GM23248 (cell line): ENCODE data around the gene CFAP100. TPM values are rescaled to one million over a fixed set of nuclear protein-coding genes. Genes with fewer than 3 reads are reported as not detected.

Source experiments
- DNase-seq: peaks from one replicate; pipeline ENCODE4 v3.0.0-alpha.2; 2015
- H2AFZ ChIP-seq: fragments of 200-600 bp; sonication (generic); 2 replicates; pipeline ENCODE4 v1.6.1; 2016; ENCODE audit warnings: antibody characterized with exemption
- H3F3A ChIP-seq: fragments of 200-600 bp; sonication (generic); 2 replicates; pipeline ENCODE4 v1.6.1; 2016; ENCODE audit warnings: mild to moderate bottlenecking, antibody characterized with exemption, mixed run types; ENCODE audit not compliant: insufficient read depth
- H3K27ac ChIP-seq: fragments of 200-600 bp; sonication (generic); 2 replicates; pipeline ENCODE4 v1.5.1; 2016; ENCODE audit warnings: mild to moderate bottlenecking
- H3K27me3 ChIP-seq: fragments of 200-600 bp; sonication (generic); replicated peaks from 2 replicates; pipeline ENCODE4 v1.6.1; 2016; ENCODE audit warnings: mild to moderate bottlenecking; ENCODE audit not compliant: insufficient read depth
- H3K36me3 ChIP-seq: fragments of 200-600 bp; sonication (generic); 2 replicates; pipeline ENCODE4 v1.6.1; 2016; ENCODE audit warnings: low read depth, mild to moderate bottlenecking
- H3K4me1 ChIP-seq: fragments of 200-600 bp; sonication (generic); 2 replicates; pipeline ENCODE4 v1.6.1; 2016; ENCODE audit warnings: mild to moderate bottlenecking; ENCODE audit not compliant: insufficient read depth
- H3K4me2 ChIP-seq: fragments of 200-600 bp; sonication (generic); one replicate; pipeline ENCODE4 v1.6.1; 2016; ENCODE audit warnings: mild to moderate bottlenecking; ENCODE audit not compliant: unreplicated experiment
- H3K4me3 ChIP-seq: fragments of 200-600 bp; sonication (generic); 2 replicates; pipeline ENCODE4 v1.5.1; 2016; ENCODE audit warnings: mild to moderate bottlenecking
- H3K79me2 ChIP-seq: fragments of 200-600 bp; sonication (generic); 2 replicates; pipeline ENCODE4 v1.6.1; 2016; ENCODE audit warnings: mild to moderate bottlenecking; ENCODE audit not compliant: insufficient read depth
- H3K9ac ChIP-seq: fragments of 200-600 bp; sonication (generic); 2 replicates; pipeline ENCODE4 v1.6.1; 2016; ENCODE audit warnings: mild to moderate bottlenecking
- H3K9me2 ChIP-seq: fragments of 200-600 bp; sonication (generic); 2 replicates; pipeline ENCODE4 v1.6.1; 2016; ENCODE audit warnings: mixed run types, mild to moderate bottlenecking, moderate library complexity; ENCODE audit not compliant: insufficient read depth
- H3K9me3 ChIP-seq: fragments of 200-600 bp; sonication (generic); one replicate; pipeline ENCODE4 v1.6.1; 2017; ENCODE audit warnings: low read depth
- H4K20me1 ChIP-seq: fragments of 200-600 bp; sonication (generic); 2 replicates; pipeline ENCODE4 v1.6.0; 2016; ENCODE audit not compliant: insufficient read depth
- EZH2 ChIP-seq: fragments of 200-600 bp; sonication (generic); IDR thresholded peaks from 2 replicates; pipeline ENCODE4 v1.6.1; 2018; ENCODE audit warnings: antibody characterized with exemption, mild to moderate bottlenecking; ENCODE audit not compliant: insufficient read depth, poor library complexity, severe bottlenecking
- EZH2phosphoT487 ChIP-seq: fragments of 200-600 bp; sonication (generic); IDR thresholded peaks from 2 replicates; pipeline ENCODE4 v1.6.1; 2018; ENCODE audit warnings: antibody characterized with exemption, moderate library complexity, mild to moderate bottlenecking, low read depth; ENCODE audit not compliant: insufficient read depth
- WGBS, 2 experiments: methylation state at CpG; one replicate each; pipeline ENCODE4 v1.1.6; 2015 to 2017; ENCODE audit warnings: low lambda C conversion rate in 2 of 2, low coverage in 1 of 2; ENCODE audit errors: missing lambda C conversion rate in 2 of 2; 5-methylcytosine and 5-hydroxymethylcytosine counted together
- in situ Hi-C: fragments of 300-500 bp; cut with MboI; formaldehyde crosslinking; loops from 2 replicates; pipeline ENCODE4 v1.15.0; 2020
- polyA plus RNA-seq: library from polyadenylated mRNA; unstranded; fragments of >200 nt; fragmentation: Nextera tagmentation; extraction: Ambion mirVana; gene quantifications from 2 replicates; pipeline ENCODE4 v1.2.1, GENCODE V29; 2016
- total RNA-seq: library from RNA; depleted of rRNA; stranded (reverse); fragments of >200 nt; shearing (Covaris generic); gene quantifications from 2 replicates; pipeline ENCODE4 v1.2.3, GENCODE V29; 2014

Gene CFAP100
- total and polyA plus RNA-seq, 2 experiments from 2014 or later: not detected

GRCh38 chr3:126479642-126480041 is 84.9 kb downstream of the CFAP100 start:
- Histone ChIP-seq H3K9ac (no peak overlapping the region), H3K36me3 (no peaks in the 10 kb centered on the region), H3K4me2 (no peak overlapping the region), H2AFZ (no peak overlapping the region), H3K4me3 (no peak overlapping the region), H3K9me3 (no peaks in the 10 kb centered on the region), H3K27me3 (no peaks in the 10 kb centered on the region), H3F3A (0 out of 2 replicates have a peak, but pooled peaks cover 3% of the 10 kb centered on the region), H3K27ac (no peak overlapping the region), H4K20me1 (no peaks in the 10 kb centered on the region), H3K79me2 (peaks cover 5% of the 10 kb centered on the region), H3K9me2 (no peaks in the 10 kb centered on the region), H3K4me1 (no peaks in the 10 kb centered on the region)
- no peak for TF ChIP-seq EZH2
- TF ChIP-seq EZH2phosphoT487: no peak
- DNase-seq: no peak
- in situ Hi-C loops: no loop called here
- WGBS, 2 experiments: 47 to 58% methylated on average over 1 of the region's 1 CpG

- no peaks in the 10 kb centered on the region for H4K20me1 ChIP-seq
- H3K36me3 ChIP-seq: no peaks in the 10 kb centered on the region
- H3K4me1 ChIP-seq: no peaks in the 10 kb centered on the region
- no peak overlapping the region for H2AFZ ChIP-seq
- TF ChIP-seq EZH2phosphoT487 (no peak), EZH2 (no peak)
- H3K27me3 ChIP-seq: no peaks in the 10 kb centered on the region
- 0 out of 2 replicates have a peak, but pooled peaks cover 3% of the 10 kb centered on the region for H3F3A ChIP-seq
- WGBS, 2 experiments: 70 to 76% methylated on average over 5 of the region's 5 CpGs
- DNase-seq: no peak
- no peak overlapping the region for H3K4me3 ChIP-seq
- H3K79me2 ChIP-seq: no peaks in the 10 kb centered on the region
- H3K9me3 ChIP-seq: no peaks in the 10 kb centered on the region
- H3K27ac ChIP-seq: no peak overlapping the region
- no peak overlapping the region for H3K9ac ChIP-seq
- in situ Hi-C loops: no loop called here
- H3K4me2 ChIP-seq: no peak overlapping the region
- H3K9me2 ChIP-seq: no peaks in the 10 kb centered on the region
Observed at GRCh38 chr3:126480206-126480605, 85.5 kb downstream of the CFAP100 start.

GRCh38 chr3:126480861-126481260 is 86.2 kb downstream of the CFAP100 start:
- Histone ChIP-seq H3K79me2 (no peaks in the 10 kb centered on the region), H3K9me3 (no peaks in the 10 kb centered on the region), H3K4me2 (no peak overlapping the region), H3K9me2 (no peaks in the 10 kb centered on the region), H4K20me1 (no peaks in the 10 kb centered on the region), H3K27ac (no peak overlapping the region), H3K4me3 (no peak overlapping the region), H2AFZ (no peak overlapping the region), H3K9ac (no peak overlapping the region), H3F3A (0 out of 2 replicates have a peak, but pooled peaks cover 3% of the 10 kb centered on the region), H3K27me3 (no peaks in the 10 kb centered on the region), H3K4me1 (no peaks in the 10 kb centered on the region), H3K36me3 (no peaks in the 10 kb centered on the region)
- WGBS, 2 experiments: 49 to 51% methylated on average over 8 of the region's 8 CpGs
- in situ Hi-C loops: no loop called here
- DNase-seq: peak; percentile 34
- TF ChIP-seq EZH2phosphoT487 (no peak), EZH2 (no peak)

- TF ChIP-seq EZH2: no peak
- TF ChIP-seq EZH2phosphoT487: no peak
- H4K20me1 ChIP-seq: no peaks in the 10 kb centered on the region
- no peaks in the 10 kb centered on the region for H3K36me3 ChIP-seq
- H3F3A ChIP-seq: 0 out of 2 replicates have a peak, but pooled peaks cover 3% of the 10 kb centered on the region
- 60 to 71% methylated on average over 16 of the region's 16 CpGs for WGBS, 2 experiments
- DNase-seq: peak; percentile 54
- no peak overlapping the region for H3K9ac ChIP-seq
- H3K27ac ChIP-seq: no peak overlapping the region
- no peaks in the 10 kb centered on the region for H3K9me2 ChIP-seq
- H3K79me2 ChIP-seq: no peaks in the 10 kb centered on the region
- H3K9me3 ChIP-seq: no peaks in the 10 kb centered on the region
- H2AFZ ChIP-seq: no peak overlapping the region
- no peak overlapping the region for H3K4me2 ChIP-seq
- in situ Hi-C loops: no loop called here
- H3K4me1 ChIP-seq: no peaks in the 10 kb centered on the region
- no peaks in the 10 kb centered on the region for H3K27me3 ChIP-seq
- H3K4me3 ChIP-seq: no peak overlapping the region
Observed at GRCh38 chr3:126481808-126482502, 87.2 kb downstream of the CFAP100 start.
